ENCODE data around the gene TTL. TPM values are rescaled to one million over a fixed set of nuclear protein-coding genes. Genes with fewer than 3 reads are reported as not detected.
"Not testable (repeated sequence)": the region's sequence is repeated elsewhere in the genome, so short reads cannot be mapped to it uniquely, and the experiment has no call there.

Gene TTL
- total RNA-seq, 1 experiment from 2014 or later, result 31.4 TPM

GRCh38 chr2:112529757-112530156 is 47.8 kb downstream of the TTL start:
- no peaks in the 10 kb centered on the region for H4K20me1 ChIP-seq (ENCODE audit: low read length)
- no peaks in the 10 kb centered on the region for H3K9me3 ChIP-seq (ENCODE audit: low read length)
- CTCF ChIA-PET, result no interaction called here
- no peak overlapping the region for H2AFZ ChIP-seq (ENCODE audit: low read length)
- H3K79me2 ChIP-seq (ENCODE audit: low read length), result no peaks in the 10 kb centered on the region
- POLR2A ChIA-PET (ENCODE audit: unreplicated experiment), result no interaction called here
- no TSS peak for BruUV-seq (replicated peaks)
- no peak; the same call in 1 of the 2 replicates for ATAC-seq
- no peak overlapping the region for H3K9ac ChIP-seq (ENCODE audit: low read length)
- H3K27me3 ChIP-seq (ENCODE audit: low read length), result no peaks in the 10 kb centered on the region
- H3K36me3 ChIP-seq (ENCODE audit: low read depth, low read length), result peaks cover 13% of the 10 kb centered on the region
- no peak for TF ChIP-seq CTCF (conservative IDR thresholded peaks at IDR 0.05; ENCODE audit: low read depth, low read length)
- no peak for TF ChIP-seq EZH2phosphoT487 (IDR thresholded peaks at IDR 0.05; ENCODE audit: borderline replicate concordance, low read length)
- no peak for TF ChIP-seq EZH2 (IDR thresholded peaks at IDR 0.05; ENCODE audit: low read length, unreplicated experiment)
- H3K4me1 ChIP-seq (ENCODE audit: insufficient read depth, low read length), result no peaks in the 10 kb centered on the region
- DNase-seq, result no peak
- H3K4me2 ChIP-seq (ENCODE audit: low read length), result no peak overlapping the region
- H3K27ac ChIP-seq (ENCODE audit: low read length), result no peak overlapping the region
- intact Hi-C loops (cut with micrococcal nuclease), result no loop called here
- no peak overlapping the region for H3K4me3 ChIP-seq (ENCODE audit: low read length)
- no peaks in the 10 kb centered on the region for H3K9me2 ChIP-seq (replicated peaks; ENCODE audit: low read length)
- no peaks in the 10 kb centered on the region for H3F3A ChIP-seq (ENCODE audit: low read length, unreplicated experiment)

- Histone ChIP-seq H3K4me2 (ENCODE audit: low read length) (no peak overlapping the region), H4K20me1 (ENCODE audit: low read length) (no peaks in the 10 kb centered on the region), H3K9ac (ENCODE audit: low read length) (no peak overlapping the region), H3K9me2 (replicated peaks; ENCODE audit: low read length) (no peaks in the 10 kb centered on the region), H3K4me3 (ENCODE audit: low read length) (no peak overlapping the region), H3K27me3 (ENCODE audit: low read length) (no peaks in the 10 kb centered on the region), H3K27ac (ENCODE audit: low read length) (no peak overlapping the region), H3F3A (ENCODE audit: low read length, unreplicated experiment) (no peaks in the 10 kb centered on the region), H3K79me2 (ENCODE audit: low read length) (no peaks in the 10 kb centered on the region), H3K36me3 (ENCODE audit: low read depth, low read length) (peaks cover 13% of the 10 kb centered on the region), H2AFZ (ENCODE audit: low read length) (no peak overlapping the region), H3K4me1 (ENCODE audit: insufficient read depth, low read length) (no peaks in the 10 kb centered on the region), H3K9me3 (ENCODE audit: low read length) (no peaks in the 10 kb centered on the region)
- ATAC-seq (no peak), DNase-seq (no peak)
- no TSS peak for BruUV-seq (replicated peaks)
- TF ChIP-seq EZH2 (IDR thresholded peaks at IDR 0.05; ENCODE audit: low read length, unreplicated experiment) (no peak), EZH2phosphoT487 (IDR thresholded peaks at IDR 0.05; ENCODE audit: borderline replicate concordance, low read length) (no peak), CTCF (conservative IDR thresholded peaks at IDR 0.05; ENCODE audit: low read depth, low read length) (no peak)
- ChIA-PET CTCF (no interaction called here), POLR2A (ENCODE audit: unreplicated experiment) (no interaction called here)
- intact Hi-C loops (cut with micrococcal nuclease), result no loop called here
Measured at GRCh38 chr2:112530728-112531127, 48.8 kb downstream of the TTL start.

- no peaks in the 10 kb centered on the region for H3K4me1 ChIP-seq (ENCODE audit: insufficient read depth, low read length)
- no peak overlapping the region for H3K4me3 ChIP-seq (ENCODE audit: low read length)
- peaks cover 4% of the 10 kb centered on the region; the same call in 1 of the 2 replicates for H3K36me3 ChIP-seq (ENCODE audit: low read depth, low read length)
- no peak overlapping the region for H3K9ac ChIP-seq (ENCODE audit: low read length)
- POLR2A ChIA-PET (ENCODE audit: unreplicated experiment), result interaction anchor here (0.5 kb wide), 1 partner anchor 233 kb away, joined by 3 read pairs; no protein-coding TSS in a partner anchor
- DNase-seq, result no peak
- no peaks in the 10 kb centered on the region for H3K9me2 ChIP-seq (replicated peaks; ENCODE audit: low read length)
- H4K20me1 ChIP-seq (ENCODE audit: low read length), result no peaks in the 10 kb centered on the region
- H3K27ac ChIP-seq (ENCODE audit: low read length), result no peak overlapping the region
- no peaks in the 10 kb centered on the region for H3F3A ChIP-seq (ENCODE audit: low read length, unreplicated experiment)
- CTCF ChIA-PET, result no interaction called here
- no peaks in the 10 kb centered on the region for H3K9me3 ChIP-seq (ENCODE audit: low read length)
- no peak for TF ChIP-seq CTCF (conservative IDR thresholded peaks at IDR 0.05; ENCODE audit: low read depth, low read length)
- TF ChIP-seq EZH2phosphoT487 (IDR thresholded peaks at IDR 0.05; ENCODE audit: borderline replicate concordance, low read length), result no peak
- TF ChIP-seq EZH2 (IDR thresholded peaks at IDR 0.05; ENCODE audit: low read length, unreplicated experiment), result no peak
- no peaks in the 10 kb centered on the region for H3K79me2 ChIP-seq (ENCODE audit: low read length)
- intact Hi-C loops (cut with micrococcal nuclease), result no loop called here
- no peaks in the 10 kb centered on the region for H3K27me3 ChIP-seq (ENCODE audit: low read length)
- no peak overlapping the region for H3K4me2 ChIP-seq (ENCODE audit: low read length)
- no TSS peak for BruUV-seq (replicated peaks)
- no peak overlapping the region for H2AFZ ChIP-seq (ENCODE audit: low read length)
- no peak for ATAC-seq
Measured at GRCh38 chr2:112534826-112535225, 52.9 kb downstream of the TTL start.

- H2AFZ ChIP-seq (ENCODE audit: low read length); H3K79me2 ChIP-seq (ENCODE audit: low read length); H3K9me2 ChIP-seq (replicated peaks; ENCODE audit: low read length); H3K27me3 ChIP-seq (ENCODE audit: low read length); BruUV-seq (replicated peaks); H3K36me3 ChIP-seq (ENCODE audit: low read depth, low read length); ATAC-seq; H3K4me1 ChIP-seq (ENCODE audit: insufficient read depth, low read length); DNase-seq; intact Hi-C loops (cut with micrococcal nuclease); H3K9me3 ChIP-seq (ENCODE audit: low read length); H4K20me1 ChIP-seq (ENCODE audit: low read length); POLR2A ChIA-PET (ENCODE audit: unreplicated experiment); H3F3A ChIP-seq (ENCODE audit: low read length, unreplicated experiment); H3K9ac ChIP-seq (ENCODE audit: low read length); H3K27ac ChIP-seq (ENCODE audit: low read length); H3K4me3 ChIP-seq (ENCODE audit: low read length); CTCF ChIA-PET; H3K4me2 ChIP-seq (ENCODE audit: low read length): not testable (repeated sequence)
Measured at GRCh38 chr2:112536665-112537064, 54.7 kb downstream of the TTL start.
